Measurements from ENCODE around the gene ZBTB22.

DNA sequence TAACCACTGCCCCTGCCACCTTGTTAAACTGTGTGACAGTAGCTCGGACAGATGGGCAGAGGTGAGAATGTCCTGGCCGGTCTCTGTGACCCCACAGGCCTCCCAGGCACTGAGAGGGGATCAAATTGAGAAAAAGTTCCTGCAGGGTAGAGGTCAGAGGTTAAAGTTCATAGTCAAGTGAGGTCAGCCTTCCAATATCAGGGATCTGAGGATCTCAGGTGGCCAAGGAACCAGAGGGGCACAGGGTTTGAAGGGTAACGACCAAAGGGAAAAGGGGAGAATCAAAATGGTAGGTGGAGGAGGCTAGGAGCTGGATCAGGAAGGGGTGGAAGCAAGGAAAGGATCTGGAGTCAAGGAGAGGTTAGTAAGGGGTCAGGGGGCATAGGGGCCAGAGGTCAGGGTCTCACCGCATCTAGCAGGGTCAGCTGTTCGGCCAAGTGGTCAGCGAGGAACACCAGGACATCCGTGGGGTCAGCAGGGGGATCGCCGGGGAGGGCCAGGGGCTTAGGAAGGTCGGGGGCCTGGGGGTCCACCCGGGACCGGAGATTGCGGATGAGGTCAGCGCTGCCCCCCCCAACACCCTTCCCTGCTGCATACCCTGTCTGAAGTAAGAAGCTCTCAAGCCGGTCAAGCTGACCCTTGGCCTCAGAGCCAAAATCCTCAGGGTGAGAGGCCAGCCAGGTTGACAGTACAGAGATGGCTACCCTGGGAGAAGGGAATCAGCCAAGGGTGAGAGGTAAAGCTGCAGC lies 21.7 kb downstream of the ZBTB22 start:
- TF ChIP-seq, protein P1, sequence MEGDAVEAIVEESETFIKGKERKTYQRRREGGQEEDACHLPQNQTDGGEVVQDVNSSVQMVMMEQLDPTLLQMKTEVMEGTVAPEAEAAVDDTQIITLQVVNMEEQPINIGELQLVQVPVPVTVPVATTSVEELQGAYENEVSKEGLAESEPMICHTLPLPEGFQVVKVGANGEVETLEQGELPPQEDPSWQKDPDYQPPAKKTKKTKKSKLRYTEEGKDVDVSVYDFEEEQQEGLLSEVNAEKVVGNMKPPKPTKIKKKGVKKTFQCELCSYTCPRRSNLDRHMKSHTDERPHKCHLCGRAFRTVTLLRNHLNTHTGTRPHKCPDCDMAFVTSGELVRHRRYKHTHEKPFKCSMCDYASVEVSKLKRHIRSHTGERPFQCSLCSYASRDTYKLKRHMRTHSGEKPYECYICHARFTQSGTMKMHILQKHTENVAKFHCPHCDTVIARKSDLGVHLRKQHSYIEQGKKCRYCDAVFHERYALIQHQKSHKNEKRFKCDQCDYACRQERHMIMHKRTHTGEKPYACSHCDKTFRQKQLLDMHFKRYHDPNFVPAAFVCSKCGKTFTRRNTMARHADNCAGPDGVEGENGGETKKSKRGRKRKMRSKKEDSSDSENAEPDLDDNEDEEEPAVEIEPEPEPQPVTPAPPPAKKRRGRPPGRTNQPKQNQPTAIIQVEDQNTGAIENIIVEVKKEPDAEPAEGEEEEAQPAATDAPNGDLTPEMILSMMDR (IDR thresholded peaks at IDR 0.05): no peak
- TF ChIP-seq EP300 (IDR thresholded peaks at IDR 0.05) (no peak), POLR2A (IDR thresholded peaks at IDR 0.05) (no peak)
